Activated CD4-positive, alpha-beta T cell treated with anti-CD3 and anti-CD28 coated beads for 36 hours (primary cell): ENCODE results near the gene CERT1. TPM values are rescaled to one million over a fixed set of nuclear protein-coding genes. Genes with fewer than 3 reads are reported as not detected.
"Not testable (repeated sequence)": the region's sequence is repeated elsewhere in the genome, so short reads cannot be mapped to it uniquely, and the experiment has no call there.

Experiments used
- ATAC-seq: fragments of 200-7000 bp; cut with Tn5 transposase; one replicate; pipeline ENCODE4 v1.10.0; 2021; ENCODE audit warnings: mild to moderate bottlenecking, moderate library complexity
- CTCF ChIA-PET: fragments of 350-600 bp; sonication (Branson Sonifier 250); formaldehyde crosslinking; loops from one replicate; lab custom pipeline; 2021; ENCODE audit warnings: antibody characterized with exemption; lab: Charles Lee
- POLR2A ChIA-PET: fragments of 350-600 bp; sonication (Branson Sonifier 250); formaldehyde crosslinking; loops from one replicate; lab custom pipeline; 2021; ENCODE audit warnings: antibody characterized with exemption, inconsistent platforms; lab: Charles Lee
- DNase-seq: peaks from one replicate; pipeline ENCODE4 v3.0.0-alpha.2; 2020
- H3K27ac Mint-ChIP-seq: one replicate; pipeline ENCODE4 v1.8.0; 2021; ENCODE audit warnings: mixed read lengths
- H3K27me3 Mint-ChIP-seq: one replicate; pipeline ENCODE4 v1.8.0; 2021; ENCODE audit warnings: mixed read lengths
- H3K36me3 Mint-ChIP-seq: one replicate; pipeline ENCODE4 v1.8.0; 2021; ENCODE audit warnings: low read depth, mixed read lengths
- H3K4me1 Mint-ChIP-seq: one replicate; pipeline ENCODE4 v1.8.0; 2021; ENCODE audit warnings: mixed read lengths
- H3K4me3 Mint-ChIP-seq: one replicate; pipeline ENCODE4 v1.8.0; 2021; ENCODE audit warnings: mild to moderate bottlenecking, moderate library complexity, mixed read lengths
- H3K9me3 Mint-ChIP-seq: one replicate; pipeline ENCODE4 v1.8.0; 2021; ENCODE audit warnings: low read depth, mixed read lengths
- intact Hi-C, 2 experiments: fragments of 100-400 bp; cut with DNase I in 1 of 2; cut with micrococcal nuclease in 1 of 2; formaldehyde crosslinking; loops; one replicate each; pipeline versions ENCODE4 v1.14.2 to v1.15.1; 2022 to 2024; cut with DNase I, micrococcal nuclease
- total RNA-seq, 2 experiments: library from RNA; stranded (reverse); gene quantifications; one replicate each; pipeline ENCODE4 v1.2.3, GENCODE V29; 2021

CERT1 gene
- total RNA-seq, 2 experiments from 2014 or later = 21.6 to 24.5 TPM

DNA sequence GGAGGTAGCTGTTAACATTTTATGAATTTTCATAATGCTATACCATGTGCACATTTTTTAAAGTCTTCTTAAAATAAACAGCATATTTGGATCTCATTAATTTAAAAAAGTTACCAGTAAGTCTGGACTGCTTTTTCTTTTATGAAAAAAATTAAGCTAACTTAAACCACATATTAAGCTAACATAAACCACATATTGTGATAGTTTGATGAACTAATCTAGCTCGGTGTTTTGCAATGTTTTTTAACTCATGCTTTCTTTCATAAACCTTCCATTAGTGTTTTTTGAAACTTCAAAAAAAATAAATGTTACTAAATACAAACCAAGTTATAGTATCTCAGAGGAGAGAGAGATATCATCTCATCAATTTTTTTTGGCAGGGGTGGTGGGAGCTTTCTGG is 26.8 kb upstream of the CERT1 start:
- intact Hi-C loops = no loop called here
- H3K27me3 Mint-ChIP-seq = no peaks in the 10 kb centered on the region
- peaks cover 20% of the 10 kb centered on the region for H3K4me1 Mint-ChIP-seq
- H3K27ac Mint-ChIP-seq = no peak overlapping the region
- ATAC-seq (no peak), DNase-seq (no peak)
- H3K36me3 Mint-ChIP-seq = peaks cover 36% of the 10 kb centered on the region
- ChIA-PET CTCF (interaction anchor here (0.9 to 1.9 kb wide), 2 partner anchors 10 to 12 kb away, joined by 3 to 5 read pairs; no protein-coding TSS in a partner anchor), POLR2A (no interaction called here)
- peaks cover 12% of the 10 kb centered on the region for H3K9me3 Mint-ChIP-seq
- no peak overlapping the region for H3K4me3 Mint-ChIP-seq

DNA sequence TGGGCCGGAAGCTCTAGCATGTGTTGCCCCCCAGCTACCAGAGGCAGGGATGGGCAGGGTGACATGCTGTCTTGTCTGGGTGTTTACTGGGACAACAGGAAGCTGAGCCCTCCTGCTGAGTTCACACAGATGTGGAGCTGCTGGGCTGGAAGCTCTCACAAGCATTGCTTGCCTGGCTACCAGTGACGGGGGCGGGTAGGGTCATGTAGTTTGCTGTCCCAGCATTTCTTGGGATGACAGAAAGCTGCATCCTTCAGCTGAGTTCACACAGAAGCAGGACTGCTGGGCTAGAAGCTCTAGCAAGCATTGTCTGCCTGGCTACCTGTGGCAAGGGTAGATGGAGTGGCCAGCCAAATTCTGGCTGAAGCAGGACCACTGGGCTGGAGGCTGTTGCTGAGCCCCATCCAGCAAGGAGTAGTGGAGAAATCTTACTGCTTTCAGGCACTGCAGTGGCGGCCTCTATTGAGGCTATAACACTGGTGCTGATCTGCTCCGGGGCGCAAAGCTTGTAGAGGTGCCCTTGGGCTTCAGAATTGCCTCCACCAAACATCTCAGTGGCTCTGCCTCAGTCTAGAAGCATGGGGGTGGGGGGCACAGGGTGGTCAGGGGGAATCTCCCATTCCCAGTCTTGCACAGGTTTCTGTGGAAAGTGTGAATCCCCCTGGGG is 25.4 kb upstream of the CERT1 start:
- Mint-ChIP-seq H3K4me3 (no peak overlapping the region), H3K27me3 (no peaks in the 10 kb centered on the region), H3K9me3 (peaks cover 14% of the 10 kb centered on the region), H3K27ac (no peak overlapping the region), H3K36me3 (peaks cover 49% of the 10 kb centered on the region), H3K4me1 (peaks cover 21% of the 10 kb centered on the region)
- intact Hi-C loops = no loop called here
- ATAC-seq = no peak
- no peak for DNase-seq
- ChIA-PET CTCF (no interaction called here), POLR2A (no interaction called here)

DNA sequence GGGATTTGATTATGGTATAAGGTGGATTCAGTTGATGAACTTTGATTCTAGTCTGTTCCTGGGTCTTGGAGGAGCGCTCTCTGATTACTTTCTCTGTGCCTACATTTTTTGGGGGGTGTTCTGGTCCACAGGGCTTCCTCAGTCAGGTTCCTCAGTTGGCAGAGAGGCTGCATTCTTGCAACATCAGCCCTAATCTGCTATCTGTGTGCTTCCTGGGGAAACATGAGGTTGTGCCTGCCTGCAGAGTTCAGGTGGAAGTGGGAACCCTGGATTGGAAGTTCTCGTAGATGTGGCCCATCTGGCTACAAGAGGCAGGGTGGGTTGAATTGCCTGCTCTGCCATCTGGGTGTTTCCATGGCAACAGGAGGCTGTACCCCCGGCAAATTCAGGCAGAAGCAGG is 24.7 kb upstream of the CERT1 start:
- intact Hi-C loops = no loop called here
- ATAC-seq = no peak
- ChIA-PET CTCF (no interaction called here), POLR2A (no interaction called here)
- Mint-ChIP-seq H3K27me3 (no peaks in the 10 kb centered on the region), H3K36me3 (peaks cover 51% of the 10 kb centered on the region), H3K4me1 (peaks cover 21% of the 10 kb centered on the region), H3K9me3 (peaks cover 14% of the 10 kb centered on the region), H3K4me3 (no peak overlapping the region), H3K27ac (no peak overlapping the region)
- no peak for DNase-seq

DNA sequence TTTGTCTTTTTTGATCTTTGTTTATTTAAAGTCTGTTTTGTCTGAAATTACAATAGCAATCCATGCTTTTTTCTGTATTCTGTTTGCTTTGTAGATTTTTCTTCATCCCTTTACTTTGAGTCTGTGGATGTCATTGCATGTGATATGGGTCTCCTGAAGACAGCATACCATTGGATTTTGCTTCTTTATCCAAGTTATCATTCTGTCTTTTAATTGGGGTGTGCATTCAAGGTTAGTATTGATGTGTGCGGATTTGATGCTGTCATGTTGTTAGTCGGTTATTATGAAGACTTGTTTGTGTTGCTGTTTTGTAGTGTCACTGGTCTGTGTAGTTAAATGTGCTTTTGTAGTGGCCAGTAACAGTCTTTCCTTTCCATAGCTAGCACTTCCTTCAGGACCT is 23.3 kb upstream of the CERT1 start:
- H3K27me3 Mint-ChIP-seq = no peaks in the 10 kb centered on the region
- no peak overlapping the region for H3K4me3 Mint-ChIP-seq
- POLR2A ChIA-PET = no interaction called here
- intact Hi-C loops = no loop called here
- ATAC-seq (no peak), DNase-seq (no peak)
- H3K27ac Mint-ChIP-seq = no peak overlapping the region
- peaks cover 25% of the 10 kb centered on the region for H3K4me1 Mint-ChIP-seq
- H3K9me3 Mint-ChIP-seq = peaks cover 14% of the 10 kb centered on the region
- peaks cover 46% of the 10 kb centered on the region for H3K36me3 Mint-ChIP-seq
- CTCF ChIA-PET = no interaction called here

DNA sequence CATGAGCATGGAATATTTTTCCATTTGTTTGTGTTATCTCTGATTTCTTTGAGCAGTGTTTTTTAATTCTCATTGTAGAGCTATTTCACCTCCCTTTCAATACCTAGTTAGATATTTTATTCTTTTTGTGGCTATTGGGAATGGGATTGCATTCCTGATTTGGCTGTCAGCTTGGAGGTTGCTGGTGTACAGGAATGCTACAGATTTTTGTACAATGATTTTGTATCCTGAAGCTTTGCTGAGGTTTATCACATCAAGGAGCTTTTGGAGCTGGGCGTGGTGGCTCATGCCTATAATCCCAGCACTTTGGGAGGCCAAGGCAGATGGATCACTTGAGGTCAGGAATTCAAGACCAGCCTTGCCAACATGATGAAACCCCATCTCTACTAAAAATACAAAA is 22.3 kb upstream of the CERT1 start:
- peaks cover 14% of the 10 kb centered on the region for H3K9me3 Mint-ChIP-seq
- not testable (repeated sequence) for ATAC-seq

DNA sequence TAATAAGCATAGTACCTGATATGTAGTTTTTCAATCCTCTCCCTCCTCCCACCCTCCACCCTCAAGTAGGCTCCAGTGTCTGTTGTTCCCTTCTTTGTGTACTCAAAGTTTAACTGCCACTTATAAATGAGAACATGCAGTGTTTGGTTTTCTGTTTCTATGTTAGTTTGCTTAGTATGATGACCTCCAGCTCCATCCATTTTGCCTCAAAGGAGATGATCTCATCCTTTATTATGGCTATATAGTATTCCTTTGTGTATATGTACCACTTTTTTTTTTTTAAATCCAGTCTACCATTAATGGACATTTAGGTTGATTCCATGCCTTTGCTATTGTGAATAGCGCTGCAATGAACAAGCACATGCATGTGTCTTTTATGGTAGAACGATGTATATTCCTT is 20.8 kb upstream of the CERT1 start:
- H3K4me1 Mint-ChIP-seq = peaks cover 29% of the 10 kb centered on the region
- DNase-seq (no peak), ATAC-seq (no peak)
- intact Hi-C loops = no loop called here
- CTCF ChIA-PET = no interaction called here
- no peak overlapping the region for H3K4me3 Mint-ChIP-seq
- no peak overlapping the region for H3K27ac Mint-ChIP-seq
- no peaks in the 10 kb centered on the region for H3K27me3 Mint-ChIP-seq
- peaks cover 14% of the 10 kb centered on the region for H3K9me3 Mint-ChIP-seq
- peaks cover 48% of the 10 kb centered on the region for H3K36me3 Mint-ChIP-seq
- POLR2A ChIA-PET = no interaction called here

More for the DNA sequence above, 22.3 kb upstream of the CERT1 start:
- DNase-seq, intact Hi-C loops, H3K27me3 Mint-ChIP-seq, H3K4me3 Mint-ChIP-seq, POLR2A ChIA-PET, H3K27ac Mint-ChIP-seq: not testable (repeated sequence)
- CTCF ChIA-PET = interaction anchor here (0.7 kb wide), 1 partner anchor 18 kb away, joined by 5 read pairs; no protein-coding TSS in a partner anchor
- Mint-ChIP-seq H3K36me3 (peaks cover 47% of the 10 kb centered on the region), H3K4me1 (peaks cover 29% of the 10 kb centered on the region)

DNA sequence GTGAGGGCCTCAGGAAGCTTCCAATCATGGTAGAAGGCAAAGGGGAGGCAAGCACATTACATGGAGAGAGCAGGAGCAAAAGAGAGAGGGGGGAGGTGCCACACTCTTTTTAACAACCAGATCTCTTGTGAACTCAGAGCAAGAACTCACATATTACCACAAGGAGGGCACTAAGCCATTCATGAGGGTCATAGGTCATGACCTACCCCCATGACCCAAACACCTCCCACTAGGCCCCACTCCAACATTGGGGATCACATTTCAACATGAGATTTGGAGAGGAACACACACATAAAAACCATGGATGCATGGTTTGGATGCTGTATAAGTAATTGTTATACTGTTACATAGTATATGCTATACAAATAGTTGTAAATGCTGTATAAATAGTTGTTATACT is 17.8 kb upstream of the CERT1 start:
- peaks cover 30% of the 10 kb centered on the region for H3K36me3 Mint-ChIP-seq
- H3K9me3 Mint-ChIP-seq = peaks cover 5% of the 10 kb centered on the region
- H3K27me3 Mint-ChIP-seq = no peaks in the 10 kb centered on the region
- H3K4me3 Mint-ChIP-seq = no peak overlapping the region
- H3K27ac Mint-ChIP-seq = peak overlapping the region; percentile 17
- intact Hi-C loops = loop anchor here in 1 of 2 experiments (10.0 kb wide), 1 partner anchor 1834 kb away; no protein-coding TSS in a partner anchor
- CTCF ChIA-PET = no interaction called here
- ATAC-seq (no peak), DNase-seq (no peak)
- peaks cover 36% of the 10 kb centered on the region for H3K4me1 Mint-ChIP-seq
- POLR2A ChIA-PET = no interaction called here

DNA sequence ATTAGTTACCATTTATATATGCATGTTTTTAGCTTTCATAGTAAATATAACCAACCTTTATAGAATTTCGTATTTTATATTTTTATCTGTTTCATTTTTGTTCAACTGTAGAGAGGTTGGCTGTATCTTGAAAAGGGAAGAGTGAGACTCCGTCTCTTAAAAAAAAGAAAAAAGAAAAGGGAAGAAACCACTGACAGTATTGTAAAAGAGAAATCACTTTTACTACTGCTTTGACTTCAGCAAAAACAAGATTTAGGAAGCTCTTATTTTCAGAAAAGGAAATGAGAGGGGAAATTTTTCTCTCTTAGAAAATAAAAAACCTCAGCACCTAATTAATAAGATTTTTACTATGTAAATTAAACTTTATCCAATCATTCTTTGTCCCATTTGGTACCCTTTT is 14.6 kb upstream of the CERT1 start:
- DNase-seq (no peak), ATAC-seq (no peak)
- no peak overlapping the region for H3K27ac Mint-ChIP-seq
- intact Hi-C loops = loop anchor here in 1 of 2 experiments (10.0 kb wide), 1 partner anchor 1831 kb away; no protein-coding TSS in a partner anchor
- peaks cover 12% of the 10 kb centered on the region for H3K9me3 Mint-ChIP-seq
- CTCF ChIA-PET = interaction anchor here (1.2 kb wide), 1 partner anchor 12 kb away, joined by 3 read pairs; no protein-coding TSS in a partner anchor
- H3K36me3 Mint-ChIP-seq = peaks cover 21% of the 10 kb centered on the region
- no peaks in the 10 kb centered on the region for H3K27me3 Mint-ChIP-seq
- no peak overlapping the region for H3K4me3 Mint-ChIP-seq
- POLR2A ChIA-PET = no interaction called here
- peaks cover 57% of the 10 kb centered on the region for H3K4me1 Mint-ChIP-seq

DNA sequence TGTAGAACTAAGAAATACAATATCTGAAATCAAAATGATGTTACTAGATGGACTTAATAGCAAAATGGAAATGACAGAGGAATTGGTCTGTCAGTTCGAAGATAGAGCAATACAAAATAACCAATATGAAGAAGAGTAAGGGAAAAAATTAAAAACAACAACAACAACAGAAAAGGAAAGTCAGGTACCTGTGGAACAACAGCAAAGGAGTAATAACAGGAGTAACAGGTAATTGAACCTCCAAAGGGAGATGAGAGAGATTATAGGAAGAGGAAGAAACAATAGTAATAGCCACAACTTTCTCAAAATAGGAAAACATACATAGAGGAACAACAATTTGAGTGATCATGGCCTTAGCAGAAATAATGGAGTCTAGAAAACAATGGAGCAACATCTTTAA is 13.9 kb upstream of the CERT1 start:
- peak overlapping the region; percentile 53 for H3K27ac Mint-ChIP-seq
- intact Hi-C loops = loop anchor here in 1 of 2 experiments (10.0 kb wide), 1 partner anchor 1831 kb away; no protein-coding TSS in a partner anchor
- peak overlapping the region; percentile 5 for H3K4me3 Mint-ChIP-seq
- H3K36me3 Mint-ChIP-seq = peaks cover 28% of the 10 kb centered on the region
- POLR2A ChIA-PET = no interaction called here
- DNase-seq = no peak
- no peaks in the 10 kb centered on the region for H3K27me3 Mint-ChIP-seq
- ATAC-seq = no peak
- H3K9me3 Mint-ChIP-seq = peaks cover 18% of the 10 kb centered on the region
- H3K4me1 Mint-ChIP-seq = peaks cover 57% of the 10 kb centered on the region
- CTCF ChIA-PET = interaction anchor here (1.2 kb wide), 1 partner anchor 13 kb away, joined by 3 read pairs; no protein-coding TSS in a partner anchor

DNA sequence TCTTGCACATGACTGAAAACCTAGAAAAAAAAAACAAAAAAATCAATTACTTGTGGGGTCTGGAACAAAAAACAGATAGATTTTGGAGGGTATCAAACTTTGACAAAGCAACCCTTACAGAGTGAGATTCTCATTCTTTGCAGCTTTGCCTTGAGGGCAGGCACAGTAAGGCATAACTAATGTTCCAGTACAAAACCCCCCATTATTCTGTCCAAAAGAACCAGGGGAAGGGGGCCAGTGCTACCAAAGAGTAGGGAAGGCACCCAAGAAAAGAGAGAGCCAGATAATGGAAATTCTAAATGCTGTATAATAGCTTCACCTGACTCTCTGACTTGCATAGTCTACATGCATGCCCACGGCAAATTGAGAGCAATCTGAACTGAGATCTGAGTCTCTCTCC is 13.2 kb upstream of the CERT1 start:
- POLR2A ChIA-PET = no interaction called here
- H3K27ac Mint-ChIP-seq = no peak overlapping the region
- peaks cover 33% of the 10 kb centered on the region for H3K36me3 Mint-ChIP-seq
- H3K4me1 Mint-ChIP-seq = peaks cover 56% of the 10 kb centered on the region
- intact Hi-C loops = loop anchor here (1.0 to 10.0 kb wide), 2 partner anchors 43 to 1830 kb away; no protein-coding TSS in a partner anchor
- no peaks in the 10 kb centered on the region for H3K27me3 Mint-ChIP-seq
- CTCF ChIA-PET = interaction anchor here (0.7 to 1.3 kb wide), 2 partner anchors 14 to 15 kb away, joined by 3 to 4 read pairs; partner anchors contain the start of gene CERT1
- peaks cover 18% of the 10 kb centered on the region for H3K9me3 Mint-ChIP-seq
- DNase-seq (no peak), ATAC-seq (no peak)
- no peak overlapping the region for H3K4me3 Mint-ChIP-seq

DNA sequence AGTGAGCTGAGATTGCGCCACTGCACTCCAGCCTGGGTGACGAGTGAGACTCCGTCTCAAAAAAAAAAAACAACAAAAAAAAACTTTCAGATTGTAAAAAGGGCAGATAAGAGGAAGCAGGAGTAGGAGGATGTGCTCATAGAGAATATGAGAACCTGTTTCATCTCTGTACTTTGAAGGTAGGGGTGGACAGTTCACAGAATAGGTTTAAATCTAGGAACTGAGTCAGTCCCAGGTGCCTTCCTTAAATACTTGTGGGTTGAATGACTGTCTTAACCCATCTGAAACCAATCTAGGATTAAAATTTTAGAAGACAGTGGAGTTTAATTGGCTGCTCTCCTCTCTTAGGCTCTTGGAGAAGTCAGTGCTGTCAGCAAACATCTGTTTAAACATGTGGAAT is 12.6 kb upstream of the CERT1 start:
- H3K4me3 Mint-ChIP-seq = peak overlapping the region; percentile 20
- peaks cover 36% of the 10 kb centered on the region for H3K36me3 Mint-ChIP-seq
- intact Hi-C loops = loop anchor here (1.0 to 10.0 kb wide), 2 partner anchors 43 to 1829 kb away; no protein-coding TSS in a partner anchor
- H3K27me3 Mint-ChIP-seq = no peaks in the 10 kb centered on the region
- POLR2A ChIA-PET = interaction anchor here (0.7 kb wide), 2 partner anchors 193 to 286 kb away, joined by 3 to 4 read pairs; partner anchors contain the start of gene POC5
- CTCF ChIA-PET = interaction anchor here (0.7 to 1.3 kb wide), 2 partner anchors 13 to 14 kb away, joined by 3 to 4 read pairs; partner anchors contain the start of gene CERT1
- peaks cover 18% of the 10 kb centered on the region for H3K9me3 Mint-ChIP-seq
- peak overlapping the region; percentile 61 for H3K27ac Mint-ChIP-seq
- DNase-seq = peak; percentile 29
- H3K4me1 Mint-ChIP-seq = peaks cover 59% of the 10 kb centered on the region
- peak; percentile 97 for ATAC-seq
